ENCODE measurements around the gene LEMD2.
A peak's percentile ranks its signal among the peaks of the same experiment; 100 is the strongest.

Gene LEMD2

DNA sequence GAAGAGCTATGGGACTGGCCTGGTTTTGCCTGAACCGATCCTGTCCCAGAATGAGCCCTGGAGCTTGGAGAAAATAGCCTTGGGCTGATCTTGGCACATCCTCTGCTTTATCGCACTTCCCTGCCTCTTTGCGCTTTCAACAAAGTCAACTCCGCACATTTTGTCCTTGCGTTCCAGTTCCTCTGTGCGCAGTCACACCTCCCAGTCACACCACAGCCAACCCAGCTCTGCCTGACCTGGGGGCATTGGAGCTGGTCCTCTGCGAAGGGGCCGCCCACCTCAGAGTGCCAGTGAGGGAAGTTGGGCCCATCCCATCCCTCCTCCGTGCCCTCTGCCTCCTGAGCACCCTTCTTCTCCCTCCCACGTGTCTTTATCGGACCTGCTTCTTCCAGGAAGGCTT, 60.5 kb downstream of the LEMD2 start:
- no peaks in the 10 kb centered on the region for H3K9me3 Mint-ChIP-seq
- no peaks in the 10 kb centered on the region for H3K36me3 Mint-ChIP-seq (ENCODE audit: low read depth)
- H3K27me3 Mint-ChIP-seq, result no peaks in the 10 kb centered on the region
- no peak overlapping the region for H3K27ac Mint-ChIP-seq
- H3K4me1 Mint-ChIP-seq, result peaks cover 14% of the 10 kb centered on the region
- DNase-seq, result no peak
- no peak for ATAC-seq
- no peak overlapping the region for H3K4me3 Mint-ChIP-seq

DNA sequence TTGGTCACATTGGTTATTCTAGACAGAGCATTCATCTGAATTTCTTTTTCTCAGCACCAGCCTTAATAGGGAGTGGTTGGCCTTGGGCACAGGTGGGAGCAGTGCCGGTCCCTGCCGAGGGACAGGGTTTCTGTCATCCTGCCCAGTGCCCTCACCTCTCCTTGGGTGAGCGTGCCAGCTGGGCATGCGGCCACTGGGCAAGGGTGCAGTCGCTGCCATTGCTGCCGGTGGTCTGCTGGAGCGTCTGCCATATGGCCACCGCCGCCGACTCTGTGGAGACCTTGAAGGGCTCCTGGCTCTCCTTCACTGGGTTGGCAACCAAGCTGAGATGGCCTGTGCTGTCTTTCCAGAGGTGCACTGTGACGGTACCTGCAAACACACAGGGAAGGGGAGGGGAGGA, 61.0 kb downstream of the LEMD2 start:
- DNase-seq (no peak), ATAC-seq (no peak)
- Mint-ChIP-seq H3K4me1 (peaks cover 14% of the 10 kb centered on the region), H3K4me3 (no peak overlapping the region), H3K27me3 (no peaks in the 10 kb centered on the region), H3K9me3 (no peaks in the 10 kb centered on the region), H3K36me3 (ENCODE audit: low read depth) (no peaks in the 10 kb centered on the region), H3K27ac (no peak overlapping the region)

DNA sequence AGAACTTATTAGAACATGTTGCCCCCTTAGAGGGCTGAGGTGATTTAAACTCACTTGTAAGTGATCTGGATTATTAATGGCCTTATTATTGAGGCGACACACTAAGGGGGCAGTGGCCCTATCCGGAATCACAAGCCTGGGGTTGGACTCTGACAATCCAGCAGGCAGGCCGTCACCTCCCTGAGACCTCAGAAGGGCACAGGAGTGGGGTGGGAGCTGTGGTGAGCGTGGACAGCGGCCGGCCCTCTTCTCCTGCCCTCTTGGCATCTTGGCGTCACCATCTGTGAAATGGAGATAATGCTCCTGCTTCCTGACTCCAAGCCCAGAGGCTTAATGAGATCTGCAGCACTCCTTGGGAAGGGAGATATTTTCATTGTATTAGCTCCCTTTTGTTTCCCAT, 61.8 kb downstream of the LEMD2 start:
- Mint-ChIP-seq H3K4me1 (peaks cover 14% of the 10 kb centered on the region), H3K9me3 (no peaks in the 10 kb centered on the region), H3K4me3 (no peak overlapping the region), H3K27me3 (no peaks in the 10 kb centered on the region), H3K36me3 (ENCODE audit: low read depth) (no peaks in the 10 kb centered on the region), H3K27ac (no peak overlapping the region)
- DNase-seq (no peak), ATAC-seq (no peak)

- Mint-ChIP-seq H3K9me3 (no peaks in the 10 kb centered on the region), H3K36me3 (ENCODE audit: low read depth) (no peaks in the 10 kb centered on the region), H3K27me3 (no peaks in the 10 kb centered on the region), H3K4me3 (no peak overlapping the region), H3K4me1 (peaks cover 14% of the 10 kb centered on the region), H3K27ac (no peak overlapping the region)
- no peak for DNase-seq
- ATAC-seq, result no peak
Measured at GRCh38 chr6:33726696-33727095, 62.2 kb downstream of the LEMD2 start.

DNA sequence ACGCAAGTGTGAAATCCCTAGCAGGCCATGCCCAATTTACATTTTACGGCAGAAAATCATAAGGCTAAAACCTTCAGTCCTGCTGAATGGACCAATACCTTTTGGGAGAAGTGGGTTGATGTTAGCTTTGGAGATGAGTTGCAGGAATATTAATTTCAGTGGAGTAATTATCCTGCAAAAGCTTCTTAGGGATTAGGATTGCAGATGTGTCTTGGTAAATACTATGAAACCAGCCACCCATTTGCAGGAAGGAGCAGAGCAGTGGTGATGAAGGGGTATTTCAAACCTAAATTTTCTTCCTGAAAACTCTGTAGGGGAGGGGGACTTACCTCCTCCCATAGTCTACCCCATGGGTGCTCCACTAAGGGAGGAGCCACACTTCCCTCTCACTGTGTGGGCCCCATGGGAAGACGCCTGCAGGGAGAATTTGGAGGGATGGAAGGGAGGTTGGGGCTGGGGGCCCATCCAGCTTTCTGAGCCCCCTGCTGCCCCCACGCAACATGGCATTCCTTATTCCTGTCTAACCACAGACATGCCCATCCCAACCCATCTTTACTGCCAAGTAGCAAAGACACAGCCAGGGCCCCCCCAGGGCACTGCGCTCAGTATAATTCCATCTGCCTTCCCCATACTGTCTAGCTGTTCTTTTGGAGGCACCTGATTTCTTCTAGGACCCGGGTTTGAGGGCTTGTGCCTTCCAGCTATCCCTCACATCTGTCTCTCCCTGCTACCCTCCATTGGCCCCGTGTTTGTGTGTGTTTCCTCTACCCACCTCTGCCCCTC, 62.8 kb downstream of the LEMD2 start:
- ATAC-seq, result no peak
- H3K36me3 Mint-ChIP-seq (ENCODE audit: low read depth), result no peaks in the 10 kb centered on the region
- DNase-seq, result no peak
- no peak overlapping the region for H3K27ac Mint-ChIP-seq
- H3K4me1 Mint-ChIP-seq, result peaks cover 14% of the 10 kb centered on the region
- no peak overlapping the region for H3K4me3 Mint-ChIP-seq
- no peaks in the 10 kb centered on the region for H3K9me3 Mint-ChIP-seq
- no peaks in the 10 kb centered on the region for H3K27me3 Mint-ChIP-seq

DNA sequence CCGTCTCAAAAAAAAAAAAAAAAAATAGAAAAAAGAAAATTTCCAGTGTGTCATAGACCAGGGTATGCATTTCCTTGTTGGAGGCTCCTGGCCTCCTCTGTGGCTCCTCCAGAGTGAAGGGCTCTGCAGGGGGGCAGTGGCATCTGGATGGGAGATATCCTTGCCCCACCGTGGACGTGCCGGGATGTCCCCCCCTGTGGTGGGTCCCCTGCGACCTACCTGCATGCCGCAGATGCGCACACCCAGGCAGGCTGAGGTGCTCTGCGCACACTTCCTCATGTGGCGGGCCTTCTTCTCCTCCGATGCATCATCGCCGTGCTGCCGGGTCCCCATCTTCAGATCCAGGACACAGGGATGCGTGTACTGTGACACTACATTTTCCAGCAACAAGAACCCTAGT, 63.7 kb downstream of the LEMD2 start:
- no peak overlapping the region for H3K27ac Mint-ChIP-seq
- H3K36me3 Mint-ChIP-seq (ENCODE audit: low read depth), result no peaks in the 10 kb centered on the region
- no peak for DNase-seq
- peaks cover 18% of the 10 kb centered on the region for H3K4me1 Mint-ChIP-seq
- no peaks in the 10 kb centered on the region for H3K9me3 Mint-ChIP-seq
- no peaks in the 10 kb centered on the region for H3K27me3 Mint-ChIP-seq
- ATAC-seq, result no peak
- H3K4me3 Mint-ChIP-seq, result no peak overlapping the region

GRCh38 chr6:33724102-33725023, 64.6 kb downstream of the LEMD2 start:
- H3K4me1 Mint-ChIP-seq, result peaks cover 18% of the 10 kb centered on the region
- ATAC-seq (peak; percentile 65), DNase-seq (peak; percentile 13)
- H3K36me3 Mint-ChIP-seq (ENCODE audit: low read depth), result no peaks in the 10 kb centered on the region
- H3K27me3 Mint-ChIP-seq, result no peaks in the 10 kb centered on the region
- no peak overlapping the region for H3K27ac Mint-ChIP-seq
- no peaks in the 10 kb centered on the region for H3K9me3 Mint-ChIP-seq
- no peak overlapping the region for H3K4me3 Mint-ChIP-seq

- H3K27me3 Mint-ChIP-seq, result no peaks in the 10 kb centered on the region
- no peak overlapping the region for H3K4me3 Mint-ChIP-seq
- H3K27ac Mint-ChIP-seq, result no peak overlapping the region
- H3K36me3 Mint-ChIP-seq (ENCODE audit: low read depth), result no peaks in the 10 kb centered on the region
- no peak for DNase-seq
- H3K4me1 Mint-ChIP-seq, result peaks cover 21% of the 10 kb centered on the region
- ATAC-seq, result no peak
- H3K9me3 Mint-ChIP-seq, result no peaks in the 10 kb centered on the region
Measured at GRCh38 chr6:33723371-33724085, 65.4 kb downstream of the LEMD2 start.

GRCh38 chr6:33722103-33722623, 66.8 kb downstream of the LEMD2 start:
- no peaks in the 10 kb centered on the region for H3K36me3 Mint-ChIP-seq (ENCODE audit: low read depth)
- peaks cover 22% of the 10 kb centered on the region for H3K4me1 Mint-ChIP-seq
- H3K27ac Mint-ChIP-seq, result no peak overlapping the region
- no peak for DNase-seq
- no peak overlapping the region for H3K4me3 Mint-ChIP-seq
- H3K9me3 Mint-ChIP-seq, result no peaks in the 10 kb centered on the region
- no peaks in the 10 kb centered on the region for H3K27me3 Mint-ChIP-seq
- no peak for ATAC-seq

GRCh38 chr6:33721508-33721907, 67.4 kb downstream of the LEMD2 start:
- Mint-ChIP-seq H3K27ac (no peak overlapping the region), H3K9me3 (no peaks in the 10 kb centered on the region), H3K4me3 (no peak overlapping the region), H3K36me3 (ENCODE audit: low read depth) (no peaks in the 10 kb centered on the region), H3K27me3 (no peaks in the 10 kb centered on the region), H3K4me1 (peaks cover 22% of the 10 kb centered on the region)
- no peak for DNase-seq
- no peak for ATAC-seq

Data from activated naive CD8-positive, alpha-beta T cell treated with anti-CD3 and anti-CD28 coated beads, Interleukin-2, amount 50 U/mL, for 24 hours (primary cell).